Measurements from ENCODE around the gene CARS1.

CARS1 gene

GRCh38 chr11:3104051-3104714 lies 47.0 kb upstream of the CARS1 start:
- H3K27ac ChIP-seq (replicated peaks) = no peak overlapping the region
- no peaks in the 10 kb centered on the region for H3K27me3 ChIP-seq (ENCODE audit: insufficient read depth, poor library complexity, severe bottlenecking)
- no peak for DNase-seq (ENCODE audit: low read depth in 1 of 2, low spot score in 1 of 2)
- no peak overlapping the region for H3K4me3 ChIP-seq (replicated peaks; ENCODE audit: insufficient read depth, low read length)
- TF ChIP-seq SPI1 (IDR thresholded peaks at IDR 0.05; ENCODE audit: borderline replicate concordance, low read depth) (no peak), CTCF (IDR thresholded peaks at IDR 0.05; ENCODE audit: insufficient read depth, low read length) (no peak), REST (IDR thresholded peaks at IDR 0.05; ENCODE audit: insufficient replicate concordance, low read depth) (no peak), GABPA (IDR thresholded peaks at IDR 0.05; ENCODE audit: low read depth) (no peak), POLR2AphosphoS5 (IDR thresholded peaks at IDR 0.05; ENCODE audit: low read depth) (no peak)

GRCh38 chr11:3103076-3103475 lies 45.9 kb upstream of the CARS1 start:
- no peak for TF ChIP-seq GABPA (IDR thresholded peaks at IDR 0.05; ENCODE audit: low read depth)
- no peak for TF ChIP-seq POLR2AphosphoS5 (IDR thresholded peaks at IDR 0.05; ENCODE audit: low read depth)
- no peak for TF ChIP-seq REST (IDR thresholded peaks at IDR 0.05; ENCODE audit: insufficient replicate concordance, low read depth)
- TF ChIP-seq CTCF (IDR thresholded peaks at IDR 0.05; ENCODE audit: insufficient read depth, low read length) = no peak
- TF ChIP-seq SPI1 (IDR thresholded peaks at IDR 0.05; ENCODE audit: borderline replicate concordance, low read depth) = no peak
- no peak for DNase-seq (ENCODE audit: low read depth in 1 of 2, low spot score in 1 of 2)
- Histone ChIP-seq H3K27ac (replicated peaks) (no peak overlapping the region), H3K4me3 (replicated peaks; ENCODE audit: insufficient read depth, low read length) (no peak overlapping the region), H3K27me3 (ENCODE audit: insufficient read depth, poor library complexity, severe bottlenecking) (no peaks in the 10 kb centered on the region)

- Histone ChIP-seq H3K4me3 (replicated peaks; ENCODE audit: insufficient read depth, low read length) (no peak overlapping the region), H3K27me3 (ENCODE audit: insufficient read depth, poor library complexity, severe bottlenecking) (no peaks in the 10 kb centered on the region), H3K27ac (replicated peaks) (no peak overlapping the region)
- no peak for DNase-seq (ENCODE audit: low read depth in 1 of 2, low spot score in 1 of 2)
- TF ChIP-seq POLR2AphosphoS5 (IDR thresholded peaks at IDR 0.05; ENCODE audit: low read depth) = no peak
- no peak for TF ChIP-seq GABPA (IDR thresholded peaks at IDR 0.05; ENCODE audit: low read depth)
- TF ChIP-seq REST (IDR thresholded peaks at IDR 0.05; ENCODE audit: insufficient replicate concordance, low read depth) = no peak
- TF ChIP-seq SPI1 (IDR thresholded peaks at IDR 0.05; ENCODE audit: borderline replicate concordance, low read depth) = no peak
- TF ChIP-seq CTCF (IDR thresholded peaks at IDR 0.05; ENCODE audit: insufficient read depth, low read length) = no peak
These were observed 45.4 kb upstream of the CARS1 start for GRCh38 chr11:3102641-3102921.

Data from HL-60 (cell line).